C4-2B (cell line): ENCODE measurements around the gene HNRNPH1.

Experiments used
- CTCF ChIP-seq: fragments of 450-650 bp; conservative IDR thresholded peaks from 2 replicates; pipeline ENCODE4 v1.5.1; 2017; ENCODE audit warnings: mild to moderate bottlenecking
- ZFX ChIP-seq: fragments of 450-650 bp; IDR thresholded peaks from 2 replicates; pipeline ENCODE4 v1.6.1; 2017

DNA sequence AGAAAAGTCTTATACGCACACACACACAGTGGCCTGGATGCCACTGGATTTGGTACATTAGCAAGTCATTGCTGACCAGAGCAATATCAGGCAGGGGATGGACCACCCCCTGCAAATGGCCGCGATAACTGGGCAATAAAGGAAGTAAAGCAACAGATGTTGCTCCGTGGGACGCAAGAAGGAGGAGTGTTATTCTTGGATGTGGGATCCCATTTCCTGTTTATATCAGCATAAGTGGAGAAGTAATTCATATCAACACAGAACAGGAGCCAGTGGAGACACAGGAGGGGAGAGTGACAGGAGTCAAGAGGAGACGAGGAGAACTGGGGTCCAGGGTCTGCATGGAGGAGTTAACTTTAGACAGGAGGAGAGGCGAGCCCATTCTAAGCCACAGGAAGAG is 54.8 kb downstream of the HNRNPH1 start:
- TF ChIP-seq CTCF (no peak), ZFX (no peak)
